IgD-negative memory B cell (primary cell): ENCODE results near the gene AXL. TPM values are rescaled to one million over a fixed set of nuclear protein-coding genes. Genes with fewer than 3 reads are reported as not detected.
"Not testable (repeated sequence)": the region's sequence is repeated elsewhere in the genome, so short reads cannot be mapped to it uniquely, and the experiment has no call there.

Source experiments
- H3K27ac Mint-ChIP-seq, 3 donors: one replicate each; pipeline ENCODE4 v1.8.0; 2020 to 2022; ENCODE audit warnings: mild to moderate bottlenecking in 3 of 3, mixed read lengths in 3 of 3, moderate library complexity in 1 of 3
- H3K27me3 Mint-ChIP-seq: one replicate; pipeline ENCODE4 v1.8.0; 2021; ENCODE audit warnings: mixed read lengths
- H3K36me3 Mint-ChIP-seq: one replicate; pipeline ENCODE4 v1.8.0; 2020; ENCODE audit warnings: mild to moderate bottlenecking, mixed read lengths
- H3K4me1 Mint-ChIP-seq, 3 donors: one replicate each; pipeline ENCODE4 v1.8.0; 2020 to 2022; ENCODE audit warnings: mixed read lengths in 3 of 3, mild to moderate bottlenecking in 1 of 3
- H3K4me3 Mint-ChIP-seq, 4 donors: one replicate each; pipeline ENCODE4 v1.8.0; 2020 to 2022; ENCODE audit warnings: mild to moderate bottlenecking in 4 of 4, mixed read lengths in 4 of 4, moderate library complexity in 3 of 4
- H3K9me3 Mint-ChIP-seq, 3 donors: one replicate each; pipeline ENCODE4 v1.8.0; 2020 to 2021; ENCODE audit warnings: mixed read lengths in 3 of 3, mild to moderate bottlenecking in 1 of 3
- polyA plus RNA-seq: library from polyadenylated mRNA; unstranded; fragments of 300-500 nt; fragmentation: Illumina TruSeq; gene quantifications from one replicate; pipeline ENCODE4 v1.2.3, GENCODE V29; 2021

AXL gene
- 0.06 TPM for polyA plus RNA-seq

DNA sequence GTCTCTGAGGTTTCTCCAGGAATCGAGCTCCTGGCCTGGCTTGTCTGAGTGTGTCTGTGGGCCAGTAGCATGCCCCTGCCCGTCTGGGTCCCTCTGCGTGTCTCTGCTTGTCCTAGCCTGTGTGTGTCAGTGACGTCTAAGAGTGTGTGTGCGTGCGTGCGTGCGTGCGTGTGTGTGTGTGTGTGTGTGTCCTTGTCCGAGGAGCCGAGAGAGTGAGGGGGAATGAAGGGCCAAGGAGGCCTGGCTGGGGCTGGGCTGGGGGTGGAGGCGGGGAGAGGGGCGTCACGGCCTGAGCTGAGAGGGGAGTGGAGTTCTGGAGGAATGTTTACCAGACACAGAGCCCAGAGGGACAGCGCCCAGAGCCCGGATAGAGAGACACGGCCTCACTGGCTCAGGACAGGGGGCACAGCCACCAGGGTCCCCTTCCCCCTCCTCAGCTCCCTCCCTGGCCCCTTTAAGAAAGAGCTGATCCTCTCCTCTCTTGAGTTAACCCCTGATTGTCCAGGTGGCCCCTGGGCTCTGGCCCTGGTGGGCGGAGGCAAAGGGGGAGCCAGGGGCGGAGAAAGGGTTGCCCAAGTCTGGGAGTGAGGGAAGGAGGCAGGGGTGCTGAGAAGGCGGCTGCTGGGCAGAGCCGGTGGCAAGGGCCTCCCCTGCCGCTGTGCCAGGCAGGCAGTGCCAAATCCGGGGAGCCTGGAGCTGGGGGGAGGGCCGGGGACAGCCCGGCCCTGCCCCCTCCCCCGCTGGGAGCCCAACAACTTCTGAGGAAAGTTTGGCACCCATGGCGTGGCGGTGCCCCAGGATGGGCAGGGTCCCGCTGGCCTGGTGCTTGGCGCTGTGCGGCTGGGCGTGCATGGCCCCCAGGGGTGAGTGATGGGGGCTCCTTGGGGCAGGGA lies at the start of gene AXL:
AXL (plus strand) TSS at position 609 of the 893 bp plus-strand sequence; CDS start at position 779, 170 bp downstream.
- Mint-ChIP-seq H3K9me3 (no peaks in the 10 kb centered on the region), H3K4me3 (no peak within 1 kb of the TSS), H3K27me3 (peaks cover 43% of the 10 kb centered on the region), H3K4me1 (peaks cover 0 to 5% (median 3%) of the 10 kb centered on the region in 3 donors), H3K36me3 (no peaks in the 10 kb centered on the region), H3K27ac (peak within 1 kb of the TSS in 1 of 3 donors; percentile 73)

DNA sequence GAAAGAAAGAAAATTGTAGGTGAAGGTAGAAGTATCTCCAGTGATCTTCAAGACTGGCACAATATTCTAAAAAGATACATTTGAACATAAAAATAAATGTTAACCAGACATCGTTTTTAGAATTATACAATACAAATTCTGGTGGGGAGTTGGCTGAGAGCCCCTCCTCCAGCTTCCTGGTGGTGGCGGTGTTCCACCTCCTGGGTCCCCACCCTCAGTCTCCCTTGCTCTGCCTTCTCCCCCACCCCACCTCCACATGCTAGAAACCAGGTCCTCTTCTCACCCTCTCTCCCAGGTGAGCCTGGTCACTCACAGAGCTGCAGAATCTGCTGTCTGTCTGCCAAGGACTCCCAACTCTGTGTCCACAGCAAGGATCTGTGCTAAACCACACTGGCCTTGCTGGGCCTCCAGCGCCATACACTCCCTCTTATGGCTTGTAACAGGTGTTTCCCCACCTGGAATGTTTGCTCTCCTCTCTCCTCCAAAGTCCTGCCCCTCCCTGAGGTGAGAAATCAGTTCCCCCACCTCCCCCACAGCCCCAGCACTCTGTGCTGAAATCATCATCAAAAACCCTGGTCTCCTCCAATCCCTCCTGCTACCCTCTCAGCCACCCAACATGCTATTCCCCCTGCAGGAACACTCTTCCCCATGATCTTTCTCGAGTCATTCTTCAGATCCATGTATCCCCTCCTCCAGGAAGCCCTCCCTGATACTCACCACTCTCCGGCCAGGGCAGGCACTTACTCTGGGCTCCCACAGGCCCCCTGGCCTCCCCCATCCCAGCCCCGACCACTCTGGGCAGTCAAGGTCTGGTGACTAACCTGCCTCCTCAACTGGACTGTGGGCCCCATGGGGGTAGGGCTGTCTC lies 46.5 kb upstream of the AXL start:
- Mint-ChIP-seq H3K4me3 (no peak overlapping the region), H3K27ac (no peak overlapping the region), H3K27me3 (peaks cover 1% of the 10 kb centered on the region), H3K9me3 (no peaks in the 10 kb centered on the region), H3K36me3 (peaks cover 3% of the 10 kb centered on the region), H3K4me1 (peaks cover 5 to 8% (median 6%) of the 10 kb centered on the region in 3 donors)

DNA sequence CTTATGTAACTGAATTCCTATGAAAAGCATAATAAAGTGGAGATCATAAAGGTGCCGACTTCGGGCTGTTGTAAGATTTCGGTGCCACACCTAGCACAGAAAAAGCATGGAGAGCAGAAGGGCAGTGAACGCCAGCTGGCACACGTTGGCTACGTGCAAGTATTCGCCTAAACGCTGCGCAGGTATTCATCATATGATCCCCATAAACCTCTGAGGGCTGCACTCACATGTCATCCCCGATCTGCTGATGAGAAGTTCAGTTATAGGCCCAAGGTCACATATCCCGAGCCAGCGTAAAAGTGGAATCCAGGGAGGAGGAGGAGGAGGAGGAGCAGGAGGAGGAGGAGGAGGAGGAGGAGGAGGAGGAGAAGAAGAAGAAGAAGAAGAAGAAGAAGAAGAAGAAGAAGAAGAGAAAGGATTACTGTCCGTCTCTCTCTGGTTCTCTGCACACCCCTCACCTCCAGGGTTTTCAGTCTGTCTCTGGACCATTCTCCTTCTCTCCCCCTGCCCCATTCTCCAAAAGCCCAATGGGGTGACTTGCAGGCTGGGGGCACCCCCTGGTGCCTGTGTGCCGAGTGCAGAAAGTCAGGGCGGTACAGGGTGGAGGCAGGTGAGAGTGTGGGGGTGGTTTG lies 44.6 kb upstream of the AXL start:
- Mint-ChIP-seq H3K27ac (no peak overlapping the region), H3K4me1 (peaks cover 5 to 8% (median 6%) of the 10 kb centered on the region in 3 donors), H3K4me3 (no peak overlapping the region), H3K9me3 (no peaks in the 10 kb centered on the region), H3K36me3 (no peaks in the 10 kb centered on the region), H3K27me3 (peaks cover 1% of the 10 kb centered on the region)

GRCh38 chr19:41175801-41176777 lies 42.9 kb upstream of the AXL start:
- H3K4me1 Mint-ChIP-seq = peaks cover 5 to 8% (median 6%) of the 10 kb centered on the region in 3 donors
- H3K9me3 Mint-ChIP-seq = no peaks in the 10 kb centered on the region
- H3K36me3 Mint-ChIP-seq = no peaks in the 10 kb centered on the region
- peaks cover 1% of the 10 kb centered on the region for H3K27me3 Mint-ChIP-seq
- H3K27ac Mint-ChIP-seq = peak overlapping the region in 1 of 3 donors; percentile 53
- H3K4me3 Mint-ChIP-seq = no peak overlapping the region

DNA sequence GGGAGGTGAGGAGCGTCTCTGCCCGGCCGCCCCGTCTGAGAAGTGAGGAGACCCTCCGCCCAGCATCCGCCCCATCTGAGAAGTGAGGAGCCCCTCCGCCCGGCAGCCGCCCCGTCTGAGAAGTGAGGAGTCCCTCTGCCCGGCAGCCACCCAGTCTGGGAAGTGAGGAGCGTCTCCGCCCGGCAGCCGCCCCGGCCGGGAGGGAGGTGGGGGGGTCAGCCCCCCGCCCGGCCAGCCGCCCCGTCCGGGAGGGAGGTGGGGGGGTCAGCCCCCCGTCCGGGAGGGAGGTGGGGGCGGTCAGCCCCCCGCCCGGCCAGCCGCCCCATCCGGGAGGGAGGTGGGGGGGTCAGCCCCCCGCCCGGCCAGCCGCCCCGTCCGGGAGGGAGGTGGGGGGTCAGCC lies 38.9 kb upstream of the AXL start:
- H3K4me3 Mint-ChIP-seq, H3K9me3 Mint-ChIP-seq, H3K4me1 Mint-ChIP-seq, H3K27me3 Mint-ChIP-seq, H3K36me3 Mint-ChIP-seq, H3K27ac Mint-ChIP-seq: not testable (repeated sequence)

DNA sequence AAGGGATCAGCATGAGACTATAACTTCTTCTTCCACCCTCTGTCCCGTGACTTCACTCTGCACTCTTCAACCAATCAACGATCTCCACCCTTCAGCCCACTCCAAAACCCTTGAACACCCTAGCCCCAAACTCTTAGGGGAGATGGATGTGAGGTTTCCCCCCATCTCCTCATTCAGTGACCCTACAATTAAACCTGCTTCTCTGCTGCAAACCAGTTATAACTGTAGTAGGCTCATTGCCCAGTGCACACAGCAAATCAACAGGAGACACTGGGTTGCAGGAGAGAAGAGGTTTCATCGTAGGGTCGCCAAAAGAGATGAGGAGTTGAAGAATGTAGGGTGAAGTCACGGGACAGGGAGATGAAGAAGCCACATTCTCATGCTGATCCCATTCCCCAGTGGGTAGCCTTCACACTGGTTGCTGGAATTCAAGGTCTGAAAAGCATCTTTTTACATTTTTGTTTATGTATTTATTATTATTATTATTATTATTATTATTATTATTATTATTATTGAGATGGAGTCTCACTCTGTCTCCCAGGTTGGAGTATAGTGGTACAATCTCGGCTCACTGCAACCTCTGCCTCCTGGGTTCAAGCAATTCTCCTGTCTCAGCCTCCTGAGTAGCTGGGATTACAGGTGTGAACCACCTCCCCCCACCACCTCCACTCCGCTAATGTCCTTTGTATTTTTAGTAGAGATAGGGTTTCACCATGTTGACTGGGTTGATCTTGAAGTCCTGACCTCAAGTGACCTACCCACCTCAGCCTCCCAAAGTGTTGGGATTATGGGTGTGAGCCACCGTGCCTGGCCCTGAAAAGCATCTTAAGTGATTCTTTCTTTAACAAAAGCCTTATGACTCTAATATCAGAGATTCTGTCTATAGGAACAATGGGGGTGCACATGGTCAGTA lies 31.8 kb upstream of the AXL start:
- Mint-ChIP-seq H3K36me3 (no peaks in the 10 kb centered on the region), H3K27ac (no peak overlapping the region), H3K9me3 (no peaks in the 10 kb centered on the region), H3K4me1 (peaks cover 0 to 3% (median 2%) of the 10 kb centered on the region in 3 donors), H3K27me3 (peaks cover 18% of the 10 kb centered on the region), H3K4me3 (no peak overlapping the region)

GRCh38 chr19:41187884-41188279 lies 31.1 kb upstream of the AXL start:
- H3K36me3 Mint-ChIP-seq = peaks cover 1% of the 10 kb centered on the region
- H3K27me3 Mint-ChIP-seq = peaks cover 23% of the 10 kb centered on the region
- peaks cover 0 to 8% (median 2%) of the 10 kb centered on the region in 3 donors for H3K4me1 Mint-ChIP-seq
- no peak overlapping the region for H3K4me3 Mint-ChIP-seq
- H3K9me3 Mint-ChIP-seq = no peaks in the 10 kb centered on the region
- H3K27ac Mint-ChIP-seq = no peak overlapping the region

DNA sequence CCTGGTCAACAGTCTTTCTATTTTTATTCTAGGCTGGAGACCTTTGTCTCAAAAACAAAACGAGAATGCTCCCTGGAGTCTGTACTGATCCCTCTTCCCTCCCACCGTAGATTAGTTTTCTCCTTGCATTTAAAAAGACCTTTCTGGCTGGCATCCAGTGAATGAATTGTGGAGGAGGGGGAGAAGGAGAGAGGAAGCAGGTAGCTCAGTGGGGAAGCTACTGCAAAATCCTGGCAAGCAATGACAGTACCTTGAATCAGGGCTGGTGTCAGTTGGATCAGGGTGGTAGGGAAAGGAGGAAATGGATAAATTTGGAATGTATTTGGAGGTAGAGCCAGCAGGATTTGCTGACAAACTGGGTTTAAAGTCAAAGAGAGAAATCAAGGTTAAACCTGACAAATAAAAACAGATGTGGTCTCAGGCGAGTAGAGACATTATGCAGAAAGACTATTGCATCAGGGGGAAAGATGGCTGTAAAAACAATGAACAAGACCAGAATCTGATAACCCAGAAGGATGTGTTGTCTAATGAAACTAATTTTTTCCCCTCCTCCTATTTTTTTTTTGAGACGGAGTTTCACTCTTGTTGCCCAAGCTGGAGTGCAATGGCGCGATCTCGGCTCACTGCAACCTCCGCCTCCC lies 29.5 kb upstream of the AXL start:
- H3K27me3 Mint-ChIP-seq = peaks cover 31% of the 10 kb centered on the region
- peaks cover 0 to 8% (median 2%) of the 10 kb centered on the region in 3 donors for H3K4me1 Mint-ChIP-seq
- no peak overlapping the region for H3K4me3 Mint-ChIP-seq
- H3K9me3 Mint-ChIP-seq = no peaks in the 10 kb centered on the region
- H3K27ac Mint-ChIP-seq = no peak overlapping the region
- H3K36me3 Mint-ChIP-seq = peaks cover 5% of the 10 kb centered on the region

DNA sequence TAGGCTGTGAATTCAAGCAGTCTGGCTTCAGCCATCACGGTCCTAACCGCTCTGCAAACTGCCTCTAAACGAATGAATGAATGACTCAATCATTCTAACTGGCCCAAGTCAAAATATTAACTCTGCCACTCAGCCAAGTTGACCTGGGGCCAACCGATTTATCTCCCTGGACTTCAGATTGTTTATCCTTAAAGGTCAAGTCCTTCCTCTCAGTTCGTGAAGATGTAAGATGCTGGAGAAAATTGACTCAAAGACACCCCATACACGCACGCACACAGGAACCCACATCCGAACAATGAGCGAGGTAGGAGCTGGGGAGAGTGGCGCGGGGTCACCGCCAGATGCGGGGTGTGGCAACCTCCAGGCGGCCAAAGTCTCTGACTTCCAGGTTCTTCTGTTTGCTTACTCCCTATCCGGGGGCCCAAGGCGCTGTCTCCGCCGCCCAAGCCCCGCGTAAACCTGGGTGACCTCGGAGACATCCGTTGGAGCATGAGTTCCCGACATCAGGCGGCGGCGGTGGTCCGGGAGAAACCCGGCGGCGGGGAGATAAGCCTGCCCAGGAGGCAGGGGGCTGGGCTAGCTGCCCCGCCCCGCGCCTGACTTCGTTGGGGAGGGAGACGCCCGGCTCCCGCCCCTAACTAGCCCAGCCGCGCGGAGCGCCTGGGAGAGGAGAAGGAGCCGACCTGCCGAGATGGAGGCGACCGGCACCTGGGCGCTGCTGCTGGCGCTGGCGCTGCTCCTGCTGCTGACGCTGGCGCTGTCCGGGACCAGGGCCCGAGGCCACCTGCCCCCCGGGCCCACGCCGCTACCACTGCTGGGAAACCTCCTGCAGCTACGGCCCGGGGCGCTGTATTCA lies 26.2 kb upstream of the AXL start, which contains the start of gene CYP2S1:
CYP2S1 (plus strand) TSS at position 646 of the 856 bp plus-strand sequence; CDS start at position 692, 46 bp downstream.
- no peak within 1 kb of the TSS for H3K27ac Mint-ChIP-seq
- H3K36me3 Mint-ChIP-seq = peaks cover 5% of the 10 kb centered on the region
- H3K9me3 Mint-ChIP-seq = no peaks in the 10 kb centered on the region
- peaks cover 0 to 8% (median 2%) of the 10 kb centered on the region in 3 donors for H3K4me1 Mint-ChIP-seq
- H3K27me3 Mint-ChIP-seq = peaks cover 35% of the 10 kb centered on the region
- peak within 1 kb of the TSS in 2 of 4 donors; percentile 32 to 41 for H3K4me3 Mint-ChIP-seq

- H3K27ac Mint-ChIP-seq = no peak overlapping the region
- H3K36me3 Mint-ChIP-seq = peaks cover 5% of the 10 kb centered on the region
- H3K4me3 Mint-ChIP-seq = peak overlapping the region in 1 of 4 donors; percentile 41
Measured at GRCh38 chr19:41193430-41194156, 25.4 kb upstream of the AXL start.

GRCh38 chr19:41194157-41194552 lies 24.9 kb upstream of the AXL start:
- H3K4me1 Mint-ChIP-seq = peaks cover 2 to 8% (median 2%) of the 10 kb centered on the region in 3 donors
- peak overlapping the region in 1 of 3 donors; percentile 46 for H3K27ac Mint-ChIP-seq
- H3K36me3 Mint-ChIP-seq = peaks cover 5% of the 10 kb centered on the region
- no peak overlapping the region for H3K4me3 Mint-ChIP-seq
- peaks cover 38% of the 10 kb centered on the region for H3K27me3 Mint-ChIP-seq
- no peaks in the 10 kb centered on the region for H3K9me3 Mint-ChIP-seq

More at GRCh38 chr19:41193430-41194156, 25.4 kb upstream of the AXL start:
- Mint-ChIP-seq H3K4me1 (peaks cover 0 to 8% (median 2%) of the 10 kb centered on the region in 3 donors), H3K27me3 (peaks cover 35% of the 10 kb centered on the region), H3K9me3 (no peaks in the 10 kb centered on the region)
